ENCODE data around the gene RAD51B.

The RAD51B gene

DNA sequence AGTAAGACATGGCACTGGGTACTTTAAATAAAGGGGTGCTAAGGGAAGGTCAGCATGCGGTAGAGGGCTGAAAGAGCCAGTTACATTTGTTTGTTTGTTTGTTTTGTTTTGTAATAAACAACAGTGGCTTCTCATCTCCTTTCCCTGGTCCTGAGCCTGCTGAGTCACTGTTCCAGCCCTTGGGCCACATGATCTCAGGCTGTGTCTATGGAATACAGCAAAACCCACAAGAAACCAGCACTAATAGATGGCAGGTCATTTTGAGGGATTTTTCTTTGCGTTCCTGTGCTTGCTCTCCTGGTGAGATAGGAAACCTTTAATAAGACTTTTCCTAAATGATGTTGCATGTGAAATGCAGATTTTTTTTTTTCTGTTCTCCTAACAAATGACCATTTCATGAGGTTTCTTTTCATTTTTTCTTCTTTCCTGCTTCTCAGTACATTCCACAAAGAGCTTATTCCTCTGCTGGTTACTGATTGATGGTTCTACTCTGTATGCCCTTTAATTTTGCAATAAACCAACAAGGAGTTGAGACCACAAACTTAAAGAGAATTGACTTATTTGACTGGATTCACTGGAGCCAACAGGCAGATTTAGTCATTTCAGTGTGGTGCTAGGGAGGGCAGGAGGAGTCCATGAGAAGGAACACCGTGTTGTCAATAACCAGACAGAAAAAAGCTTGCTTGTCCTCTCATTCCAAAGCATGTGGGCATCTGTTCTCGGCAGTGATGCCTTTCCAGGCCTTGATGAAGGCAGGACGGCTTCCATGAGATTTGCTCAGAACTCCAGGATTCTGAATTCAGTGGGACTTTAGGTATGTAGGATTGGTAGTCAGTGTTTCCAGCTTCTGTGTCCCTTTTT is 459.2 kb downstream of the RAD51B start:
- TF ChIP-seq, protein P1, sequence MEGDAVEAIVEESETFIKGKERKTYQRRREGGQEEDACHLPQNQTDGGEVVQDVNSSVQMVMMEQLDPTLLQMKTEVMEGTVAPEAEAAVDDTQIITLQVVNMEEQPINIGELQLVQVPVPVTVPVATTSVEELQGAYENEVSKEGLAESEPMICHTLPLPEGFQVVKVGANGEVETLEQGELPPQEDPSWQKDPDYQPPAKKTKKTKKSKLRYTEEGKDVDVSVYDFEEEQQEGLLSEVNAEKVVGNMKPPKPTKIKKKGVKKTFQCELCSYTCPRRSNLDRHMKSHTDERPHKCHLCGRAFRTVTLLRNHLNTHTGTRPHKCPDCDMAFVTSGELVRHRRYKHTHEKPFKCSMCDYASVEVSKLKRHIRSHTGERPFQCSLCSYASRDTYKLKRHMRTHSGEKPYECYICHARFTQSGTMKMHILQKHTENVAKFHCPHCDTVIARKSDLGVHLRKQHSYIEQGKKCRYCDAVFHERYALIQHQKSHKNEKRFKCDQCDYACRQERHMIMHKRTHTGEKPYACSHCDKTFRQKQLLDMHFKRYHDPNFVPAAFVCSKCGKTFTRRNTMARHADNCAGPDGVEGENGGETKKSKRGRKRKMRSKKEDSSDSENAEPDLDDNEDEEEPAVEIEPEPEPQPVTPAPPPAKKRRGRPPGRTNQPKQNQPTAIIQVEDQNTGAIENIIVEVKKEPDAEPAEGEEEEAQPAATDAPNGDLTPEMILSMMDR (IDR thresholded peaks at IDR 0.05; ENCODE audit: low read depth, low read length): no peak
- H3K4me3 ChIP-seq (ENCODE audit: low read depth, low read length): no peak overlapping the region

DNA sequence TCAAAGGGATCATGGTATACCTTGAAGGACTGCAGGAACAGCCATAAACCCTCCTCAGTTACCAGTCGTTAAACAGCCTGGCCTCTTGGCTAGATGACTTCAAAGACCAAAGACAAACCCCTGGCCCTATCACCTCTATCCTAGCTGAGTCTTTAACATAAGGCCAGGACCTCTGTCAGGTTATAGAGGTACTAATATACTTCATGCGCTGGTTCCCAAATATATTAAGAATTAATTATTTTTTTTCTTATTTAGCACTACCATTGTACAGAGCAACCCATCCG is 459.8 kb downstream of the RAD51B start:
- TF ChIP-seq, protein P1 (IDR thresholded peaks at IDR 0.05; ENCODE audit: low read depth, low read length): no peak
- H3K4me3 ChIP-seq (ENCODE audit: low read depth, low read length): no peak overlapping the region

DNA sequence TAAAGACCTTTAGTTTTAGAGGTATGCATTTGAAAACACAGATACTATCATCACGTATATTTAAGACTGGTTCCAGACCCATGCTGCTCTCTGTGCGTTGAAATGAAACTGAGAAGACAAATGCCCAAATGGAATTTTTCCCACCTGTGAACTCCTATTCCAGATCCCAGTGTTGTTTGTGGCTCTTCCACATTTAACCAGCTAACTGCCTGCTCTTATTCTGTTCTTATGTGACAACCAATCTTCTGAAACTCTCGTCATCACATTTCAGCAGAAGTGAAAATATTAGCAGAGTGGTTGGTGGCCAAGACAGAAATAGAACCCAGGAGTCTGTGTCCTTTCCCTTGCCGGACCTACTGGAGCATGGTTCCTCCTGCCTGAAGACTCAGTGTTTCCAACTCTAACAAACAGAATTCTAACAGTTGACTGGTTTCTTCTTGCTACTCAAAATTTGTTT is 460.2 kb downstream of the RAD51B start:
- H3K4me3 ChIP-seq (ENCODE audit: low read depth, low read length): no peak overlapping the region
- TF ChIP-seq, protein P1 (IDR thresholded peaks at IDR 0.05; ENCODE audit: low read depth, low read length): no peak

DNA sequence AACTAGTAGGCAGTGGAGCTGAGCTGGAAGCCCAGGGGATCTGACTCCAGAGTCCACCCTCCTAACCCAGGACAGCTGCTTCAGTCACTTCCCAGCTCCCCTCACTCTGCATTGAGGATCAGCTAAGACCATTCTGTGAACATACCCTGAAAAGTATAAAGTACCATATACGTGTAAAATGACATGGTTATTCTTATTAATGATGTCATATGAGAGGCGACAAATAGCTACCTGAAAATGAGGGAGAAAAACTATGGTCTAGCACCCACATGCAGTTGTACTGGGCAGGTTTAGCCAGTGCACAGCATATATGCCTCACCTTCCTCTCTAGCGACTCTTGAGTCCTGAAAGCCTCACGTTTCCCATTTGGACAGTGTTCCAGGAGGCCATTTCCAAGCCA is 461.9 kb downstream of the RAD51B start:
- H3K4me3 ChIP-seq (ENCODE audit: low read depth, low read length): no peak overlapping the region
- TF ChIP-seq, protein P1 (IDR thresholded peaks at IDR 0.05; ENCODE audit: low read depth, low read length): no peak

DNA sequence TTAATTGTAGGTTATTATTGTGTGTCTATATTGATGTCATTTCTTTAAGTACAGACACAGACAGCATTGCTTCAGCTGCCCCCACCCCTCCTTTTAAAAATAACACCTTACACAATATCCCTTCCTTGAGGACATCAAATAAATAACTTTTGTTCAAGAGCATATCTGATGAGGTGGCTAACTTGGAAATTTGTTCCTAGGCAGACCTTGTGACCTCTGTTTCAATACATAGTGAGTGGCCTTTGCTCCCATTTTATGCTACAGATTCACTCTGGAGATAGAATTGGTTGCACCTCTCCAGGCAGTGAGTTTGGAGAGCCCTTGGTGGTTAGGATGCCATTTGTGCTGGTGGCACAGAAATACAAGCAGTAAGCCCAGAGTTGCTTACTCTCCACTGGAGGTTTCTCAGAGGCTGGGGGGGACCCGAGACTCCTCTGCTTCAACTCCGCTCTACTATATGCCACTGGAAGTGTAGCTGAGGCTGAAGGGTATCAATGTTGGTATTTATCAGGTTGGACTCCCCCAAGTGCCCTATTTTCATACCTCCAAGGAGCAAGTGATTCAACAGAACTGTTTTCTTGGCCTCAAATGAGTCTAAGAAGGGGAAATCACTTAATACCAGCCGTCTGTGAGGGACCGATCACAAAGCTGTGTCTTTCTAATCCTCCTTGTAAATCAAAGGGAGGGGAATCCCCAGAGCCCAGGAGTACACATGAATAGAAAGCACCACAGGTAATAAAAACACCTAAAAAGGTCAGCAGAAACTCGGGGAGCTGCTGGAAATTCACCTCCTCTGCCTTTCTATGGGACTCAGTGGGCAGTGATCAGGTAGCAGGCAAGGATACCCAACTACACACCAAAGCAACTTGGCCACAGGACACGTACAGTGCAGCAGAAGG is 463.1 kb downstream of the RAD51B start:
- no peak overlapping the region for H3K4me3 ChIP-seq (ENCODE audit: low read depth, low read length)
- TF ChIP-seq, protein P1 (IDR thresholded peaks at IDR 0.05; ENCODE audit: low read depth, low read length): no peak

DNA sequence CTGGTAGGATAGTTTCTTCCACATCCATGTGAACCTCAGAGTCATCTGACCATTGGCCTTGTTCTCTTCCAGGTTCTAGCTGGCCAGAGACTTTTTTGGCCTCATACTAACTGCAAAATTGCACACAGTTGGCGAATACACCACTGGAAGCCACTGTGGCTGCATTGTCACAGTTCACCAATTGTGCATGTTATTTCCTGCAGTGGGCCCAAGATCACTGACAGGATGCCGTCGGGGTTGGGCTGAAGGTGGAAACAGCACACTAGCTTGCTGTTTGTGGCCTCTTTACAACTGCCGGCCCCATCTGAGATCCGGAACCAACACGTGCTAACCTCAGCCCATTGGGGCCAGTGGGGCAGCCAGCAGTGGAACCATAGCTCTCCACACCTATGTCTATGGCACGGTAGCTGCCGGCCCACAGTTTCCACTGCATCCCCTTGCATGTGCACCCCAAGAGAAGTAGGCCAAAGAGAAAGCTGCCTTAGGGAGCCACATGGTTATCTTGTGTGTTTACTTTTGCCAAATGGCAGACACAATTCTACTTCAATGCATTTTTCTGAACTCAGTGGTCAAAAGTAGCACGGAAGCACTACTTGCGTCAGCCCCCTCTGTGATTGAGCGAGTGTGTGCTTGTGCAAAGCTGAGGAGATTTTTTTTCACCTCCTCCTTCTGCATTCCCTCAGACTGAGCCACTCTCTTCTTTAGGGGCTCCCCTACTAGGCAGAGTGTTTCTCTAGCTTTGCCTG is 464.0 kb downstream of the RAD51B start:
- TF ChIP-seq, protein P1 (IDR thresholded peaks at IDR 0.05; ENCODE audit: low read depth, low read length): no peak
- no peak overlapping the region for H3K4me3 ChIP-seq (ENCODE audit: low read depth, low read length)
